Upper lobe of left lung (tissue), 6 donors: ENCODE results near the gene SSPN. TPM values are rescaled to one million over a fixed set of nuclear protein-coding genes. Genes with fewer than 3 reads are reported as not detected.
"Not testable (repeated sequence)": the region's sequence is repeated elsewhere in the genome, so short reads cannot be mapped to it uniquely, and the experiment has no call there.

Source experiments
- ATAC-seq, 2 donors: fragments of 200-7000 bp; cut with Tn5 transposase; one replicate each; pipeline ENCODE4 v1.9.1; 2022; ENCODE audit warnings: mild to moderate bottlenecking in 2 of 2, moderate library complexity in 2 of 2; ENCODE audit not compliant: low FRiP score in 2 of 2
- DNase-seq, 2 donors: peaks; one replicate each; pipeline ENCODE4 v3.0.0-alpha.2; 2019 to 2020
- H3K27ac ChIP-seq, 4 donors: fragments of 200-600 bp; sonication (generic); one replicate each; pipeline ENCODE4 v1.5.1; 2016 to 2019
- H3K27me3 ChIP-seq, 4 donors: fragments of 200-600 bp; sonication (generic); one replicate each; pipeline ENCODE4 v1.5.1; 2017 to 2019
- H3K36me3 ChIP-seq, 4 donors: fragments of 200-600 bp; sonication (generic); one replicate each; pipeline ENCODE4 v1.5.1; 2016 to 2019
- H3K4me1 ChIP-seq, 4 donors: fragments of 200-600 bp; sonication (generic); one replicate each; pipeline ENCODE4 v1.5.1; 2018 to 2019
- H3K4me3 ChIP-seq, 4 donors: fragments of 200-600 bp; sonication (generic); one replicate each; pipeline ENCODE4 v1.5.1; 2017 to 2019; ENCODE audit warnings: mild to moderate bottlenecking in 2 of 4, moderate library complexity in 1 of 4
- H3K9me3 ChIP-seq, 4 donors: fragments of 200-600 bp; sonication (generic); one replicate each; pipeline ENCODE4 v1.5.1; 2018 to 2019
- CTCF ChIP-seq, 6 experiments: fragments of 450-650 bp in 4 of 6; fragments of 200-600 bp in 2 of 6; sonication (generic) in 2 of 6; IDR thresholded peaks; one replicate each; pipeline ENCODE4 v1.5.1; 2016 to 2019; ENCODE audit warnings: antibody characterized with exemption in 6 of 6
- EP300 ChIP-seq, 4 donors: sonication (generic); formaldehyde crosslinking; IDR thresholded peaks; one replicate each; pipeline ENCODE4 v1.5.1; 2017; ENCODE audit warnings: antibody characterized with exemption in 4 of 4, control low read depth in 2 of 4
- POLR2A ChIP-seq, 4 donors: fragments of 450-650 bp; IDR thresholded peaks; one replicate each; pipeline ENCODE4 v1.5.1; 2016 to 2017; ENCODE audit warnings: antibody characterized with exemption in 4 of 4, mild to moderate bottlenecking in 2 of 4
- POLR2AphosphoS5 ChIP-seq, 2 donors: sonication (generic); formaldehyde crosslinking; IDR thresholded peaks; one replicate each; pipeline ENCODE4 v1.5.1; 2017; ENCODE audit warnings: antibody characterized with exemption in 2 of 2
- WGBS, 2 donors: methylation state at CpG; one replicate each; pipeline ENCODE4 v1.1.5; 2017 to 2018; 5-methylcytosine and 5-hydroxymethylcytosine counted together
- total RNA-seq, 6 donors: library from RNA; depleted of rRNA in 4 of 6; stranded (reverse); fragments of >200 nt in 4 of 6; gene quantifications; one replicate each; pipeline versions ENCODE4 v1.1.0 to v1.2.1, GENCODE V29; 2016 to 2021
- donor health status: DM: no; HTN: no; CAD: no; lungs with moderate emphysema.
- donor health status: DM: no; HTN: yes; CAD: no; lungs with severe emphysema.

SSPN gene
- total RNA-seq, 6 donors from 2014 or later, result 1.0 to 38.8 (median 10.0) TPM

- Histone ChIP-seq H3K9me3 (no peaks in the 10 kb centered on the region), H3K36me3 (no peaks in the 10 kb centered on the region), H3K27ac (no peak overlapping the region), H3K4me1 (peaks cover 0 to 14% (median 11%) of the 10 kb centered on the region in 4 donors), H3K27me3 (peaks cover 0 to 5% (median 0%) of the 10 kb centered on the region in 4 donors), H3K4me3 (peak overlapping the region in 1 of 4 donors; percentile 35)
- ATAC-seq, result no peak
- no peak for DNase-seq
- TF ChIP-seq CTCF (IDR thresholded peaks at IDR 0.05) (no peak), EP300 (IDR thresholded peaks at IDR 0.05) (no peak)
- 48 to 49% methylated on average over 6 of the region's 6 CpGs for whole genome bisulfite sequencing, 2 donors
Observed at GRCh38 chr12:26227361-26227745, 32.0 kb downstream of the SSPN start.

GRCh38 chr12:26229910-26230309, 34.5 kb downstream of the SSPN start:
- no peak overlapping the region for H3K27ac ChIP-seq
- H3K4me1 ChIP-seq, result peaks cover 0 to 14% (median 11%) of the 10 kb centered on the region in 4 donors
- H3K36me3 ChIP-seq, result no peaks in the 10 kb centered on the region
- no peak for DNase-seq
- H3K4me3 ChIP-seq, result no peak overlapping the region
- H3K9me3 ChIP-seq, result no peaks in the 10 kb centered on the region
- no peak for TF ChIP-seq POLR2A (IDR thresholded peaks at IDR 0.05)
- no peak for TF ChIP-seq POLR2AphosphoS5 (IDR thresholded peaks at IDR 0.05)
- TF ChIP-seq CTCF (IDR thresholded peaks at IDR 0.05), result no peak
- TF ChIP-seq EP300 (IDR thresholded peaks at IDR 0.05), result no peak
- H3K27me3 ChIP-seq, result peaks cover 0 to 5% (median 0%) of the 10 kb centered on the region in 4 donors
- ATAC-seq, result no peak
- WGBS, 2 donors, result 85 to 91% methylated on average over 4 of the region's 4 CpGs

GRCh38 chr12:26231470-26231869, 36.1 kb downstream of the SSPN start:
- Histone ChIP-seq H3K36me3 (no peaks in the 10 kb centered on the region), H3K9me3 (no peaks in the 10 kb centered on the region), H3K27ac (no peak overlapping the region), H3K4me3 (no peak overlapping the region), H3K4me1 (peaks cover 0 to 10% (median 8%) of the 10 kb centered on the region in 4 donors), H3K27me3 (peaks cover 0 to 3% (median 0%) of the 10 kb centered on the region in 4 donors)
- ATAC-seq, result no peak
- DNase-seq, result no peak
- TF ChIP-seq POLR2A (IDR thresholded peaks at IDR 0.05), result no peak
- TF ChIP-seq POLR2AphosphoS5 (IDR thresholded peaks at IDR 0.05), result no peak
- TF ChIP-seq CTCF (IDR thresholded peaks at IDR 0.05), result no peak
- TF ChIP-seq EP300 (IDR thresholded peaks at IDR 0.05), result no peak
- 81 to 84% methylated on average over 4 of the region's 4 CpGs for WGBS, 2 donors

- Histone ChIP-seq H3K27me3 (no peaks in the 10 kb centered on the region), H3K36me3 (no peaks in the 10 kb centered on the region), H3K9me3 (no peaks in the 10 kb centered on the region), H3K4me3 (no peak overlapping the region), H3K4me1 (peaks cover 0 to 5% (median 4%) of the 10 kb centered on the region in 4 donors), H3K27ac (no peak overlapping the region)
- no peak for TF ChIP-seq EP300 (IDR thresholded peaks at IDR 0.05)
- TF ChIP-seq POLR2A (IDR thresholded peaks at IDR 0.05), result no peak
- no peak for TF ChIP-seq CTCF (IDR thresholded peaks at IDR 0.05)
- TF ChIP-seq POLR2AphosphoS5 (IDR thresholded peaks at IDR 0.05), result no peak
- DNase-seq (no peak), ATAC-seq (no peak)
- WGBS, 2 donors, result 85 to 87% methylated on average over 3 of the region's 3 CpGs
Observed at GRCh38 chr12:26231921-26232320, 36.5 kb downstream of the SSPN start.

GRCh38 chr12:26233631-26234030, 38.3 kb downstream of the SSPN start:
- H3K27ac ChIP-seq, result no peak overlapping the region
- DNase-seq, result no peak
- no peaks in the 10 kb centered on the region for H3K9me3 ChIP-seq
- H3K4me3 ChIP-seq, result no peak overlapping the region
- 90 to 93% methylated on average over 9 of the region's 9 CpGs for WGBS, 2 donors
- no peak for ATAC-seq
- H3K36me3 ChIP-seq, result no peaks in the 10 kb centered on the region
- H3K27me3 ChIP-seq, result no peaks in the 10 kb centered on the region
- no peak for TF ChIP-seq POLR2A (IDR thresholded peaks at IDR 0.05)
- no peak for TF ChIP-seq EP300 (IDR thresholded peaks at IDR 0.05)
- TF ChIP-seq POLR2AphosphoS5 (IDR thresholded peaks at IDR 0.05), result no peak
- TF ChIP-seq CTCF (IDR thresholded peaks at IDR 0.05), result no peak
- H3K4me1 ChIP-seq, result no peaks in the 10 kb centered on the region

GRCh38 chr12:26235465-26235864, 40.1 kb downstream of the SSPN start:
- not testable (repeated sequence) for H3K4me1 ChIP-seq, H3K9me3 ChIP-seq, DNase-seq, H3K27me3 ChIP-seq, H3K27ac ChIP-seq, H3K4me3 ChIP-seq, H3K36me3 ChIP-seq, ATAC-seq
- WGBS, 2 donors, result 93 to 94% methylated on average over 2 of the region's 2 CpGs
